ENCODE measurements around the gene HOXC5. TPM values are rescaled to one million over a fixed set of nuclear protein-coding genes. Genes with fewer than 3 reads are reported as not detected.

The HOXC5 gene
- total RNA-seq, 1 donor from 2014 or later: not detected

- TF ChIP-seq CTCF (IDR thresholded peaks at IDR 0.05): no peak
- H3K27me3 Mint-ChIP-seq (ENCODE audit: unreplicated experiment): peaks cover 95% of the 10 kb centered on the region
Measured at GRCh38 chr12:53985994-53986685, 46.7 kb upstream of the HOXC5 start.

GRCh38 chr12:53986686-53987483, 46.0 kb upstream of the HOXC5 start:
- TF ChIP-seq CTCF (IDR thresholded peaks at IDR 0.05): no peak
- Mint-ChIP-seq H3K36me3 (ENCODE audit: unreplicated experiment) (no peaks in the 10 kb centered on the region), H3K9me3 (ENCODE audit: unreplicated experiment) (no peaks in the 10 kb centered on the region), H3K4me1 (ENCODE audit: unreplicated experiment) (peaks cover 16% of the 10 kb centered on the region), H3K27me3 (ENCODE audit: unreplicated experiment) (peaks cover 95% of the 10 kb centered on the region), H3K27ac (ENCODE audit: unreplicated experiment) (no peak overlapping the region), H3K4me3 (ENCODE audit: unreplicated experiment) (no peak overlapping the region)
- no peak for DNase-seq (ENCODE audit: extremely low spot score, unreplicated experiment)

More at GRCh38 chr12:53985994-53986685, 46.7 kb upstream of the HOXC5 start:
- H3K36me3 Mint-ChIP-seq (ENCODE audit: unreplicated experiment): no peaks in the 10 kb centered on the region
- H3K4me3 Mint-ChIP-seq (ENCODE audit: unreplicated experiment): no peak overlapping the region
- no peak overlapping the region for H3K27ac Mint-ChIP-seq (ENCODE audit: unreplicated experiment)
- H3K9me3 Mint-ChIP-seq (ENCODE audit: unreplicated experiment): no peaks in the 10 kb centered on the region
- DNase-seq (ENCODE audit: extremely low spot score, unreplicated experiment): no peak
- peaks cover 16% of the 10 kb centered on the region for H3K4me1 Mint-ChIP-seq (ENCODE audit: unreplicated experiment)

DNA sequence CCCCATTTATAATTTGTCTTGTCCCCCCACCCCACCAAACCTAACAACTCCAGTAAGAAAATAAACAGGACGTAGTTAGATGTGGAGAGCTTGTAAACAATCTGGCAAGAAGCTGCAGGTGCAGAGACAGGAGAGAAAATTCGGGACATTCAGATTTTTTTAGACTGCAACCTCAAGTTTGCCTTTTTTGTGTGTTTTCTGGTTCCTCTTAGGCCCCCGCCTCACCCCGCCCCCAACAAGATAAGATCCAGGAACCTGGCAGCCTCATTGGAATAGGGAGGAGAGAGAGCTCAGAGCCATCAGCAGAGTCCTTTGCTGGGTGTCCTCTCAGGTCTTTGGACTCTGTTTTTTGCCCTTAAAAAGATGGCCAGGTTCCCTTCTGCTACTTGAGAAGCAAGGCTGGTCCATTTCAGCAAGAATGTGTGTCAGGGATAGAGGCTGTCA, 45.0 kb upstream of the HOXC5 start:
- no peak for DNase-seq (ENCODE audit: extremely low spot score, unreplicated experiment)
- Mint-ChIP-seq H3K27ac (ENCODE audit: unreplicated experiment) (no peak overlapping the region), H3K4me3 (ENCODE audit: unreplicated experiment) (no peak overlapping the region), H3K9me3 (ENCODE audit: unreplicated experiment) (no peaks in the 10 kb centered on the region), H3K4me1 (ENCODE audit: unreplicated experiment) (peaks cover 16% of the 10 kb centered on the region), H3K27me3 (ENCODE audit: unreplicated experiment) (peaks cover 95% of the 10 kb centered on the region), H3K36me3 (ENCODE audit: unreplicated experiment) (no peaks in the 10 kb centered on the region)
- no peak for TF ChIP-seq CTCF (IDR thresholded peaks at IDR 0.05)

GRCh38 chr12:53988541-53989226, 44.2 kb upstream of the HOXC5 start:
- no peak overlapping the region for H3K4me3 Mint-ChIP-seq (ENCODE audit: unreplicated experiment)
- H3K27me3 Mint-ChIP-seq (ENCODE audit: unreplicated experiment): peaks cover 95% of the 10 kb centered on the region
- TF ChIP-seq CTCF (IDR thresholded peaks at IDR 0.05): no peak
- no peak overlapping the region for H3K27ac Mint-ChIP-seq (ENCODE audit: unreplicated experiment)
- no peak for DNase-seq (ENCODE audit: extremely low spot score, unreplicated experiment)
- H3K9me3 Mint-ChIP-seq (ENCODE audit: unreplicated experiment): no peaks in the 10 kb centered on the region
- H3K4me1 Mint-ChIP-seq (ENCODE audit: unreplicated experiment): peaks cover 16% of the 10 kb centered on the region
- H3K36me3 Mint-ChIP-seq (ENCODE audit: unreplicated experiment): no peaks in the 10 kb centered on the region
